Ovary (tissue), 9 donors: ENCODE results near the gene DCAF8. TPM values are rescaled to one million over a fixed set of nuclear protein-coding genes. Genes with fewer than 3 reads are reported as not detected.

Experiments used
- DNase-seq, 5 donors: peaks; one replicate each; pipeline ENCODE4 v3.0.0-alpha.2; 2019 to 2020
- H3K27ac ChIP-seq, 2 donors: fragments of 200-600 bp; one replicate each; pipeline versions ENCODE4 v1.5.1 to v1.8.0; 2019 to 2022
- H3K27me3 ChIP-seq: fragments of 200-600 bp; one replicate; pipeline ENCODE4 v1.8.0; 2022
- H3K36me3 ChIP-seq: fragments of 200-600 bp; sonication (generic); one replicate; pipeline ENCODE4 v1.5.1; 2019
- H3K4me1 ChIP-seq: one replicate; pipeline ENCODE4 v1.8.1; 2013; ENCODE audit warnings: mild to moderate bottlenecking, moderate library complexity; ENCODE audit not compliant: insufficient read depth
- H3K4me3 ChIP-seq: fragments of 200-600 bp; sonication (generic); one replicate; pipeline ENCODE4 v1.5.1; 2017
- H3K9me3 ChIP-seq, 2 donors: fragments of 200-600 bp in 1 of 2; sonication (generic) in 1 of 2; one replicate each; pipeline versions ENCODE4 v1.5.1 to v1.8.1; 2013 to 2019; ENCODE audit warnings: mild to moderate bottlenecking in 1 of 2, moderate library complexity in 1 of 2
- CTCF ChIP-seq, 3 donors: fragments of 450-650 bp in 2 of 3; fragments of 200-600 bp in 1 of 3; IDR thresholded peaks; one replicate each; pipeline versions ENCODE4 v1.5.1 to v1.8.0; 2016 to 2022; ENCODE audit warnings: antibody characterized with exemption in 3 of 3, mild to moderate bottlenecking in 1 of 3
- EP300 ChIP-seq: sonication (generic); formaldehyde crosslinking; IDR thresholded peaks from one replicate; pipeline ENCODE4 v1.6.1; 2017; ENCODE audit warnings: antibody characterized with exemption
- POLR2A ChIP-seq: fragments of 450-650 bp; IDR thresholded peaks from one replicate; pipeline ENCODE4 v1.6.1; 2017; ENCODE audit warnings: antibody characterized with exemption, mild to moderate bottlenecking, moderate library complexity
- WGBS, 3 donors: extraction: QIAGEN DNeasy Blood & Tissue Kit in 1 of 3; methylation state at CpG; one replicate each; pipeline versions ENCODE4 v1.1.5 to v1.1.7; 2013 to 2017; 5-methylcytosine and 5-hydroxymethylcytosine counted together
- intact Hi-C, 4 donors: fragments of 100-400 bp; cut with DNase I; formaldehyde crosslinking; loops; one replicate each; pipeline versions ENCODE4 v1.11.0 to v1.15.1; 2022 to 2023
- polyA plus RNA-seq, 2 donors: library from polyadenylated mRNA; stranded (reverse); fragments of 200-250 nt in 1 of 2; fragments of 350-450 nt in 1 of 2; fragmentation: Illumina TruSeq in 1 of 2; extraction: RNeasy Lipid Tissue Mini Kit (QIAGEN cat#74804) in 1 of 2; gene quantifications; one replicate each; pipeline ENCODE4 v1.2.3, GENCODE V29; 2013 to 2014
- total RNA-seq, 7 donors: library from RNA; depleted of rRNA in 2 of 7; stranded (reverse); fragments of >200 nt in 2 of 7; fragmentation: NEBNext Ultra II Directional in 3 of 7; extraction: Animal tissue kit (Norgen Biotek cat#: 25700) in 3 of 7; gene quantifications; one replicate each; pipeline versions ENCODE4 v1.1.0 to v1.2.4, GENCODE V29; 2016 to 2023
- donor health status: DM: no; HTN: no; CAD: no; lungs with moderate emphysema.
- donor health status: DM: no; HTN: no; CAD: no.
- donor health status: Bipolar disorder and iron deficiency.
- donor health status: DM: yes; HTN: yes; CAD: no.
- donor health status: DM: no; HTN: no; CAD: no.
- donor health status: DM: yes; HTN: yes; CAD: no.

The DCAF8 gene
- total and polyA plus RNA-seq, 9 donors: 85.2 to 147 (median 104) TPM

DNA sequence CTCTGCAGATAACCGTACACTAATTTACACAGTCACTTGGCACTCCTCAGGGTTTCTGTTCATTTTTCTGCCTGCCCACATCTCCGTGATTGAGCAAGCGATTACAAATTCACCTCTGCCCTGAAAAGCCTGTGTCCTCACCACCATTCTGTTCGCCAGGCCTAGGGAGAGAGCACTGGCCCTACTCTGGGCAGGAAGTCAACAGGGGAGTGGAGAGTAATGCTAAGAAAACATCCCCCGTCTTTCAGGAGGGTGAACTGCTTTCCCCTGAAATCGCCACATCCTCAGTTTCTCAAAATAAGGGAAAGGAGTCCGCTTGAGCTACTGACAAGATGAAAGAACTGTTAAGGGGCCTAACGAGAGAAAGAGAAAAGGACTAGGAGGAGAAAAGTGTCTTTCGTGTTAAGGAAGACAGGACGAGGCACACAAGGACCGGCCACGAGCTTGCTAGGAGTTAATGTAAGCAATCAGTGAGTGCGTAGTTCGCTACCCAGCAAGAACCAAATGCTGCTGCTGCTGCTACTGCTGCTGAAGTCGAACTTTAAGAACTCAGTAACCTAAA lies 22.0 kb upstream of the DCAF8 start:
- peak overlapping the region; percentile 82 for H3K4me3 ChIP-seq
- TF ChIP-seq POLR2A: no peak
- TF ChIP-seq CTCF (IDR thresholded peaks at IDR 0.05): no peak
- H3K27me3 ChIP-seq: no peaks in the 10 kb centered on the region
- peak overlapping the region; percentile 78 to 80 for H3K27ac ChIP-seq
- DNase-seq: no peak
- peaks cover 7% of the 10 kb centered on the region for H3K4me1 ChIP-seq
- H3K9me3 ChIP-seq: no peaks in the 10 kb centered on the region
- intact Hi-C loops: loop anchor here in 1 of 4 donors (10.0 kb wide), 1 partner anchor 870 kb away; the partner anchor contains the start of genes UFC1 and USP21
- WGBS, 3 donors: 1% methylated on average over 15 of the region's 15 CpGs
- no peaks in the 10 kb centered on the region for H3K36me3 ChIP-seq

GRCh38 chr1:160282807-160283206 lies 20.5 kb upstream of the DCAF8 start:
- 89 to 90% (median 90%) methylated on average over 7 of the region's 7 CpGs for WGBS, 3 donors

GRCh38 chr1:160277987-160278386 lies 15.6 kb upstream of the DCAF8 start:
- Histone ChIP-seq H3K9me3 (no peaks in the 10 kb centered on the region), H3K4me3 (no peak overlapping the region), H3K36me3 (no peaks in the 10 kb centered on the region), H3K27ac (no peak overlapping the region), H3K4me1 (no peaks in the 10 kb centered on the region), H3K27me3 (no peaks in the 10 kb centered on the region)
- no peak for DNase-seq
- TF ChIP-seq CTCF (IDR thresholded peaks at IDR 0.05) (no peak), POLR2A (no peak), EP300 (no peak)
- intact Hi-C loops: no loop called here
- 87 to 93% (median 87%) methylated on average over 4 of the region's 4 CpGs for WGBS, 3 donors

More at GRCh38 chr1:160282807-160283206, 20.5 kb upstream of the DCAF8 start:
- intact Hi-C loops: loop anchor here in 1 of 4 donors (10.0 kb wide), 1 partner anchor 872 kb away; the partner anchor contains the start of genes UFC1 and USP21
- Histone ChIP-seq H3K4me3 (no peak overlapping the region), H3K36me3 (no peaks in the 10 kb centered on the region), H3K4me1 (peaks cover 7% of the 10 kb centered on the region), H3K27me3 (no peaks in the 10 kb centered on the region), H3K9me3 (no peaks in the 10 kb centered on the region), H3K27ac (no peak overlapping the region)
- TF ChIP-seq CTCF (IDR thresholded peaks at IDR 0.05): no peak
- TF ChIP-seq EP300: no peak
- TF ChIP-seq POLR2A: no peak
- no peak for DNase-seq

- no peaks in the 10 kb centered on the region for H3K27me3 ChIP-seq
- no peaks in the 10 kb centered on the region for H3K36me3 ChIP-seq
- DNase-seq: no peak
- TF ChIP-seq CTCF (IDR thresholded peaks at IDR 0.05) (no peak), POLR2A (no peak), EP300 (no peak)
- H3K4me3 ChIP-seq: no peak overlapping the region
- intact Hi-C loops: no loop called here
- 72 to 87% (median 83%) methylated on average over 2 of the region's 2 CpGs for WGBS, 3 donors
- H3K9me3 ChIP-seq: no peaks in the 10 kb centered on the region
- H3K27ac ChIP-seq: no peak overlapping the region
- H3K4me1 ChIP-seq: no peaks in the 10 kb centered on the region
These were observed 15.0 kb upstream of the DCAF8 start for GRCh38 chr1:160277330-160277729.
